Measurements from ENCODE around the gene CCM2L.

- TF ChIP-seq CTCF (optimal IDR thresholded peaks at IDR 0.05 in 1 of 3, IDR thresholded peaks at IDR 0.05 in 1 of 3, conservative IDR thresholded peaks at IDR 0.05 in 1 of 3; ENCODE audit: extremely low read depth in 1 of 3, insufficient read depth in 2 of 3, low read length in 3 of 3) (no peak), EZH2 (IDR thresholded peaks at IDR 0.05; ENCODE audit: low read length) (no peak)
Measured at GRCh38 chr20:31981784-31982183, 28.5 kb upstream of the CCM2L start.
